OCI-M2 (cell line): ENCODE results near the gene DAZAP2.
A peak's percentile ranks its signal among the peaks of the same experiment; 100 is the strongest.
"Not testable (repeated sequence)": the region's sequence is repeated elsewhere in the genome, so short reads cannot be mapped to it uniquely, and the experiment has no call there.

Experiments
- DNase-seq: peaks from one replicate; lab custom pipeline; 2025; ENCODE audit not compliant: unreplicated experiment; lab: John Stamatoyannopoulos, UW

Gene DAZAP2

GRCh38 chr12:51246254-51246853 lies 7.7 kb downstream of the DAZAP2 start:
- peak; percentile 39 for DNase-seq

- DNase-seq, result no peak
These were observed 9.0 kb downstream of the DAZAP2 start for GRCh38 chr12:51247523-51248206.

- DNase-seq, result no peak
These were observed 14.7 kb downstream of the DAZAP2 start for GRCh38 chr12:51253276-51253675.

- DNase-seq, result no peak
These were observed 15.9 kb downstream of the DAZAP2 start for GRCh38 chr12:51254536-51254935.

- not testable (repeated sequence) for DNase-seq
These were observed 21.0 kb downstream of the DAZAP2 start for GRCh38 chr12:51259600-51259999.

GRCh38 chr12:51262758-51263177 lies 24.1 kb downstream of the DAZAP2 start:
- DNase-seq, result no peak

- DNase-seq, result no peak
These were observed 24.7 kb downstream of the DAZAP2 start for GRCh38 chr12:51263341-51263740.

- DNase-seq, result no peak
These were observed 25.7 kb downstream of the DAZAP2 start for GRCh38 chr12:51264297-51264696.

GRCh38 chr12:51265024-51265423 lies 26.4 kb downstream of the DAZAP2 start:
- DNase-seq, result no peak

GRCh38 chr12:51269174-51270066 lies 30.8 kb downstream of the DAZAP2 start:
- DNase-seq, result no peak

- DNase-seq, result no peak
These were observed 31.7 kb downstream of the DAZAP2 start, which contains the start of gene SMAGP for GRCh38 chr12:51270067-51270950. SMAGP (minus strand) TSS chr12:51270415; CDS start chr12:51269278, 1,137 bp downstream.

- no peak for DNase-seq
These were observed 32.4 kb downstream of the DAZAP2 start for GRCh38 chr12:51270951-51271518.

GRCh38 chr12:51272810-51273209 lies 34.2 kb downstream of the DAZAP2 start:
- DNase-seq, result not testable (repeated sequence)

GRCh38 chr12:51275088-51275487 lies 36.5 kb downstream of the DAZAP2 start:
- DNase-seq, result no peak

GRCh38 chr12:51281202-51281924 lies 42.7 kb downstream of the DAZAP2 start:
- no peak for DNase-seq

GRCh38 chr12:51285843-51286242 lies 47.2 kb downstream of the DAZAP2 start:
- DNase-seq, result no peak

GRCh38 chr12:51291603-51292513 lies 53.2 kb downstream of the DAZAP2 start:
- DNase-seq, result not testable (repeated sequence)
